GM12873 (cell line): Measurements from ENCODE around the gene CDK3.

Experiments
- CTCF ChIP-seq: IDR thresholded peaks from 2 replicates; pipeline ENCODE4 v1.5.1; 2012; ENCODE audit warnings: low read depth, mild to moderate bottlenecking, moderate library complexity, low read length, control low read depth; ENCODE audit not compliant: insufficient read depth; ENCODE audit errors: missing control alignments

The CDK3 gene

GRCh38 chr17:76000755-76001521, at the start of gene CDK3:
Gene CDK3 (plus strand): TSS chr17:76000855. CDS start chr17:76001426, 571 bp downstream.
- TF ChIP-seq CTCF: no peak

- TF ChIP-seq CTCF: no peak
These were observed 49.6 kb upstream of the CDK3 start for GRCh38 chr17:75950855-75951554.

GRCh38 chr17:75959051-75959838, 41.4 kb upstream of the CDK3 start:
- TF ChIP-seq CTCF: no peak

- no peak for TF ChIP-seq CTCF
These were observed 40.7 kb upstream of the CDK3 start for GRCh38 chr17:75959839-75960511.

- no peak for TF ChIP-seq CTCF
These were observed 35.2 kb upstream of the CDK3 start for GRCh38 chr17:75965468-75965867.

GRCh38 chr17:75970011-75970523, 30.6 kb upstream of the CDK3 start:
- no peak for TF ChIP-seq CTCF
